Smooth muscle cell (in vitro differentiated cells): Measurements from ENCODE around the gene CYP17A1. TPM values are rescaled to one million over a fixed set of nuclear protein-coding genes. Genes with fewer than 3 reads are reported as not detected.
A peak's percentile ranks its signal among the peaks of the same experiment; 100 is the strongest.

Experiments used
- DNase-seq: peaks from one replicate; lab custom pipeline; 2025; ENCODE audit not compliant: unreplicated experiment; lab: John Stamatoyannopoulos, UW
- H2AFZ ChIP-seq: fragments of 200-600 bp; sonication (generic); 2 replicates; pipeline ENCODE4 v1.6.0; 2016; ENCODE audit warnings: antibody characterized with exemption, low read depth, mild to moderate bottlenecking
- H3F3A ChIP-seq: fragments of 200-600 bp; sonication (generic); 2 replicates; pipeline ENCODE4 v1.6.0; 2017; ENCODE audit warnings: antibody characterized with exemption, low read depth
- H3K27ac ChIP-seq: fragments of 200-600 bp; sonication (generic); 2 replicates; pipeline ENCODE4 v1.5.1; 2016; ENCODE audit warnings: low read depth, mild to moderate bottlenecking
- H3K27me3 ChIP-seq: fragments of 200-600 bp; sonication (generic); 2 replicates; pipeline ENCODE4 v1.6.1; 2016; ENCODE audit warnings: low read depth, mild to moderate bottlenecking
- H3K36me3 ChIP-seq: fragments of 200-600 bp; sonication (generic); 2 replicates; pipeline ENCODE4 v1.5.1; 2016; ENCODE audit warnings: low read depth
- H3K4me1 ChIP-seq: fragments of 200-600 bp; sonication (generic); 2 replicates; pipeline ENCODE4 v1.5.1; 2016; ENCODE audit warnings: low read depth
- H3K4me2 ChIP-seq: fragments of 200-600 bp; sonication (generic); 2 replicates; pipeline ENCODE4 v1.6.0; 2016; ENCODE audit warnings: mild to moderate bottlenecking
- H3K4me3 ChIP-seq: fragments of 200-600 bp; sonication (generic); 2 replicates; pipeline ENCODE4 v1.5.1; 2016; ENCODE audit warnings: mild to moderate bottlenecking
- H3K79me2 ChIP-seq: fragments of 200-600 bp; sonication (generic); 2 replicates; pipeline ENCODE4 v1.6.0; 2016; ENCODE audit warnings: low read depth, mild to moderate bottlenecking
- H3K9ac ChIP-seq: fragments of 200-600 bp; sonication (generic); 2 replicates; pipeline ENCODE4 v1.6.0; 2016; ENCODE audit warnings: low read depth
- H3K9me3 ChIP-seq: fragments of 200-600 bp; sonication (generic); replicated peaks from 2 replicates; pipeline ENCODE4 v1.5.1; 2016; ENCODE audit warnings: low read depth
- H4K20me1 ChIP-seq: fragments of 200-600 bp; sonication (generic); 2 replicates; pipeline ENCODE4 v1.6.0; 2016; ENCODE audit warnings: low read depth
- CTCF ChIP-seq: fragments of 200-600 bp; sonication (generic); IDR thresholded peaks from 2 replicates; pipeline ENCODE4 v1.5.1; 2017; ENCODE audit warnings: borderline replicate concordance, mild to moderate bottlenecking, antibody characterized with exemption; ENCODE audit not compliant: insufficient read depth, poor library complexity, severe bottlenecking
- WGBS: methylation state at CpG from one replicate; pipeline ENCODE4 v1.1.7; 2016; ENCODE audit warnings: low lambda C conversion rate; 5-methylcytosine and 5-hydroxymethylcytosine counted together
- polyA plus RNA-seq: library from polyadenylated mRNA; unstranded; fragments of >200 nt; fragmentation: Nextera tagmentation; extraction: Ambion mirVana; gene quantifications from 2 replicates; pipeline ENCODE4 v1.2.1, GENCODE V29; 2016
- total RNA-seq: library from RNA; depleted of rRNA; stranded (reverse); fragments of >200 nt; gene quantifications from 2 replicates; pipeline ENCODE4 v1.2.3, GENCODE V29; 2014

The CYP17A1 gene
- total and polyA plus RNA-seq, 2 experiments from 2014 or later: not detected

DNA sequence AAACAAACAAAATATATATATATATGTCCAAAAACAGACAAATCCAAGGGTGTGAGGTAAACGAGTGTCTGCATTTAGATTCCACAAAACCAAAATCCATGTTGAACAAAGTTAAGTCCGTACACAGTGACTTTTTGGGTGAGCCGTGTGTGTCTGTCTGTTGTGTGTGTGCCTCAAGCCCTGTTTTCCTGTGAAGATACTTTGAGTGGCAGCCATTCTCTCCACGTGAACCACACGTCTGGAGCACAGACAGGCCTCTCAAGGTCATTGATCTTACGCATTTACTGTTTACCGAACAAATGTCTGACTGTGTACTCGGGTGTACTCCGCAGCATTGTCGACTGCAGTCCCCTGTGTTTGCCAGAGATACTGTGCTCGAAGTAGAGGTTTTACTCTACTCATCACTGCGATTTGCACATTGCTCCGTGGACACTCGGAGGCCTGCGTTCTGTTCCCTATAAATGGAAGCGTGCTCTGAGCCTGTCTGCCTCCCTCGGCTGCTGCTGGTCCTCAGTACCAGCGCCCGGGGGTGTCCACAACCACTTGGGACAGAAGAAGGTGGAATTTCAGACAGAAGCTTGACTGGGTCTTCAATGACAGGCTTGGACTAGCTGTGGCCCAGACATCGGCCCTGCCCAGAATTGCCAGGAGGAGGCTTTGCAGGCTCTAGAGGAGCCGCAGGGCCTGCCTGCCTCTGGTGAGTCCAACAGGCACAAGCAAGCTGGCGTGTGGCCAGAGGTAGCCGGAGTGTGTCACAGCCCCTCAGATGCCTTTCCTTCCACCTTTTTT, 22.1 kb downstream of the CYP17A1 start:
- H3K9me3 ChIP-seq: no peaks in the 10 kb centered on the region
- H3K4me2 ChIP-seq: no peak overlapping the region
- H4K20me1 ChIP-seq: peaks cover 5% of the 10 kb centered on the region
- no peak overlapping the region for H3K4me3 ChIP-seq
- no peak for DNase-seq
- 80% methylated on average over 23 of the region's 23 CpGs for WGBS
- H3K36me3 ChIP-seq: no peaks in the 10 kb centered on the region
- H3K27me3 ChIP-seq: no peaks in the 10 kb centered on the region
- no peaks in the 10 kb centered on the region for H3K4me1 ChIP-seq
- H3F3A ChIP-seq: peaks cover 8% of the 10 kb centered on the region
- no peaks in the 10 kb centered on the region for H3K79me2 ChIP-seq
- TF ChIP-seq CTCF: no peak
- H3K27ac ChIP-seq: peak overlapping the region; percentile 43
- no peak overlapping the region for H3K9ac ChIP-seq
- H2AFZ ChIP-seq: no peak overlapping the region

DNA sequence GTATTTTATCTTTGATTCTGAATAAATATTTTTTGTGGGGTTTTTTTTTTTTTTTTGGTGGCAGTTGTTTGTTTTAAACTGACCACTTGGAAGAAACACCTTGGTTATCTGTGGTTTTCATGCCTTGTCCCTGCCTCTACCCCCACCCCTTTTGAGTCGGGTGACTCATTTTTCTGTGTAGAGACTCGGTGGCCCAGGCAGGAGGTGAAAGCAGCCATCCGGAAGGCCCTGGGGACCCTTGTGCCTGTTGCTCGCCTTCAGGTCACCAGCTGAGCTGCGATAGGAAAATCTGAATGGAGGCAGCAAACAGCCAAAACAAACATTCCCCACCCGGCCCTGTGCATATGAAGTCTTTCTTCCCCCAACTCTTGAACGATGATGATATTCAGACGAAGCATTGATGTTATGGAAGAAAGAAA, 22.8 kb downstream of the CYP17A1 start:
- Histone ChIP-seq H3K4me3 (no peak overlapping the region), H3K27me3 (no peaks in the 10 kb centered on the region), H3F3A (peaks cover 8% of the 10 kb centered on the region), H3K4me1 (no peaks in the 10 kb centered on the region), H3K79me2 (no peaks in the 10 kb centered on the region), H3K9me3 (no peaks in the 10 kb centered on the region), H3K4me2 (no peak overlapping the region), H4K20me1 (peaks cover 5% of the 10 kb centered on the region), H3K27ac (peak overlapping the region; percentile 19), H3K36me3 (no peaks in the 10 kb centered on the region), H2AFZ (no peak overlapping the region), H3K9ac (no peak overlapping the region)
- DNase-seq: no peak
- TF ChIP-seq CTCF: no peak
- 60% methylated on average over 8 of the region's 8 CpGs for WGBS

DNA sequence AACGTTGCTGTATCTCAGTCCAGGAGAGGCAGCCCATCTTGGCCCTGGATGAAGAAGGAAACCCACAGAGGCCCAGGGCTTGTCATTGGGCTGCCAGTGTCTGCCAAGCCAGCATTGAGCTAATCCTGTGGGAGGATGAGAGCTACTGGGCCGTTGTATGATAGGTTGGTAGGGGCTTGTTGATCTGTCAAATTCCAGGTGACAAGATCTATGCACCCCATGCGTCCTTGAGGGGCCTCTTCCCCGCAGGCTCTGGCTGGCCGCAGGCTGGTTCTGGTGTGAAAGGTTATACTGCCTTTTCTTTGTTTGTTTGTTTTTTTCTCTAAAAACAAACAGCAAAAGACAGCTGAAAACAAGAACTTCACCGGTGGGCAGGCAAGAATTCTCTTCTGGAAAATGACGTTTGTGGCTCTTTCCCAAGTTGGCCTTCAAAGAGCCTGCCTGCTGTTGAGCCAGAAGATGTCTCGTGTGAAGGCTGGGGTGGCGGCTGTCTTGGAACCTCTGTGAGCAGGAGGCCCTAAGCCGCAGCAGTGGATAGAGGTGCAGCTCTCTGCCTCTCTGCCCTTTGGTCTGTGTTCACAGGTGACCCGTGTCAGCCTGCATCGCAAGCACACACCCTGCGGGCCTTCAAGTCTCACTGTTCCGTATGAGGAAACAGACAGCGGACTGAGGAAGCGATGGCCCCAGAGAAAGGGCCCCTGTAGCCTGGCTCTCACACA, 23.3 kb downstream of the CYP17A1 start:
- Histone ChIP-seq H3K9ac (no peak overlapping the region), H4K20me1 (peaks cover 7% of the 10 kb centered on the region), H3K27me3 (no peaks in the 10 kb centered on the region), H3K4me2 (no peak overlapping the region), H3K4me3 (no peak overlapping the region), H3K79me2 (no peaks in the 10 kb centered on the region), H2AFZ (no peak overlapping the region), H3K9me3 (no peaks in the 10 kb centered on the region), H3K4me1 (no peaks in the 10 kb centered on the region), H3K36me3 (no peaks in the 10 kb centered on the region), H3F3A (peaks cover 8% of the 10 kb centered on the region), H3K27ac (no peak overlapping the region)
- TF ChIP-seq CTCF: no peak
- 88% methylated on average over 16 of the region's 16 CpGs for WGBS
- no peak for DNase-seq
